Right lobe of liver (tissue), 6 donors: ENCODE results near the gene DAB2. TPM values are rescaled to one million over a fixed set of nuclear protein-coding genes. Genes with fewer than 3 reads are reported as not detected.

Experiments used
- ATAC-seq, 4 donors: fragments of 200-7000 bp; cut with Tn5 transposase; one replicate each; pipeline ENCODE4 v1.9.1; 2020; ENCODE audit warnings: mild to moderate bottlenecking in 4 of 4, moderate library complexity in 4 of 4
- DNase-seq, 3 donors: peaks; one replicate each; pipeline ENCODE4 v3.0.0-alpha.2; 2020
- H3K27ac ChIP-seq, 3 donors: fragments of 200-600 bp; one replicate each; pipeline ENCODE4 v1.8.0; 2022
- H3K27me3 ChIP-seq, 2 donors: fragments of 200-600 bp; one replicate each; pipeline ENCODE4 v1.8.0; 2022
- H3K36me3 ChIP-seq, 4 donors: fragments of 200-600 bp; sonication (generic) in 1 of 4; one replicate each; pipeline versions ENCODE4 v1.5.1 to v1.8.0; 2017 to 2022; ENCODE audit warnings: control low read depth in 1 of 4
- H3K4me1 ChIP-seq, 4 donors: fragments of 200-600 bp; sonication (generic) in 1 of 4; one replicate each; pipeline versions ENCODE4 v1.5.1 to v1.8.0; 2017 to 2022; ENCODE audit warnings: control low read depth in 1 of 4
- H3K4me3 ChIP-seq, 3 donors: fragments of 200-600 bp; one replicate each; pipeline ENCODE4 v1.8.0; 2022
- H3K9me3 ChIP-seq, 4 donors: fragments of 200-600 bp; sonication (generic) in 1 of 4; one replicate each; pipeline versions ENCODE4 v1.5.1 to v1.8.0; 2017 to 2022; ENCODE audit warnings: control low read depth in 1 of 4
- POLR2A ChIP-seq: fragments of 450-650 bp; IDR thresholded peaks from one replicate; pipeline ENCODE4 v1.6.1; 2017; ENCODE audit warnings: antibody characterized with exemption, mild to moderate bottlenecking
- WGBS: methylation state at CpG from one replicate; pipeline ENCODE4 v1.1.6; 2018; ENCODE audit warnings: low coverage, low lambda C conversion rate; ENCODE audit not compliant: insufficient coverage; ENCODE audit errors: missing lambda C conversion rate; 5-methylcytosine and 5-hydroxymethylcytosine counted together
- intact Hi-C, 2 donors: fragments of 100-400 bp; cut with DNase I; formaldehyde crosslinking; loops; one replicate each; pipeline versions ENCODE4 v1.11.2 to v1.14.1; 2022
- total RNA-seq, 6 experiments: library from RNA; depleted of rRNA in 2 of 6; stranded (reverse); fragments of >200 nt in 2 of 6; fragmentation: NEBNext Ultra II Directional in 3 of 6; extraction: Animal tissue kit (Norgen Biotek cat#: 25700) in 3 of 6; gene quantifications; one replicate each; pipeline versions ENCODE4 v1.1.0 to v1.2.4, GENCODE V29; 2016 to 2023
- TF ChIP-seq, protein P1 (sequence below), 4 donors: fragments of 200-600 bp in 3 of 4; fragments of 450-650 bp in 1 of 4; IDR thresholded peaks; one replicate each; pipeline versions ENCODE4 v1.5.1 to v1.8.0; 2016 to 2022; ENCODE audit warnings: antibody characterized with exemption in 4 of 4, mild to moderate bottlenecking in 2 of 4
- donor health status: DM: no; HTN: yes; CAD: no.
- donor health status: DM: no; HTN: no; CAD: no.
- donor health status: DM: no; HTN: no; CAD: no.
- donor health status: DM: no; HTN: yes; CAD: no.
- donor health status: DM: no; HTN: yes; CAD: no.

DAB2 gene
- total RNA-seq, 6 experiments from 2014 or later = 7.3 to 32.8 (median 14.0) TPM

DNA sequence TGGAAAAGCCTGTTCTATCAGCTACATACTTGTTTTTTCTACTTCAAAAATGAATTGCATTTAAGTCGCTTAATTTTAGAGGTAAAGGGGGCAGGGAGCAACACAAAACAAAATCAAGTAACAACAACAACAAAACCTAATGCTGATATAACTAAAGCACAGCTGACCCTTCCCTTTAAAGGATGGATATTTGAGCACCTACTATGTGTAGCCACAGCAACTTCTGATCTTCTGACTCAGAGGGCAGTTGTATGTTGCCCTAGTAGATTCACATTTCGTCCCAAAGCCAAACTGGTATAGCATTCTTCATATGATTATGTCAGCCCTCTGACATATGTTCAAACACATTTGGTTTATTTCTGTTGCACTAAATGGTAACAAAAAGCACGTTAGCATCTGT lies 6.8 kb downstream of the DAB2 start:
- ATAC-seq (no peak), DNase-seq (no peak)
- 53% methylated on average over 3 of the region's 3 CpGs for WGBS
- Histone ChIP-seq H3K36me3 (no peaks in the 10 kb centered on the region), H3K27me3 (no peaks in the 10 kb centered on the region), H3K4me1 (no peaks in the 10 kb centered on the region), H3K9me3 (no peaks in the 10 kb centered on the region), H3K4me3 (no peak overlapping the region), H3K27ac (no peak overlapping the region)
- TF ChIP-seq, protein P1, sequence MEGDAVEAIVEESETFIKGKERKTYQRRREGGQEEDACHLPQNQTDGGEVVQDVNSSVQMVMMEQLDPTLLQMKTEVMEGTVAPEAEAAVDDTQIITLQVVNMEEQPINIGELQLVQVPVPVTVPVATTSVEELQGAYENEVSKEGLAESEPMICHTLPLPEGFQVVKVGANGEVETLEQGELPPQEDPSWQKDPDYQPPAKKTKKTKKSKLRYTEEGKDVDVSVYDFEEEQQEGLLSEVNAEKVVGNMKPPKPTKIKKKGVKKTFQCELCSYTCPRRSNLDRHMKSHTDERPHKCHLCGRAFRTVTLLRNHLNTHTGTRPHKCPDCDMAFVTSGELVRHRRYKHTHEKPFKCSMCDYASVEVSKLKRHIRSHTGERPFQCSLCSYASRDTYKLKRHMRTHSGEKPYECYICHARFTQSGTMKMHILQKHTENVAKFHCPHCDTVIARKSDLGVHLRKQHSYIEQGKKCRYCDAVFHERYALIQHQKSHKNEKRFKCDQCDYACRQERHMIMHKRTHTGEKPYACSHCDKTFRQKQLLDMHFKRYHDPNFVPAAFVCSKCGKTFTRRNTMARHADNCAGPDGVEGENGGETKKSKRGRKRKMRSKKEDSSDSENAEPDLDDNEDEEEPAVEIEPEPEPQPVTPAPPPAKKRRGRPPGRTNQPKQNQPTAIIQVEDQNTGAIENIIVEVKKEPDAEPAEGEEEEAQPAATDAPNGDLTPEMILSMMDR (IDR thresholded peaks at IDR 0.05) = no peak
- no peak for TF ChIP-seq POLR2A
- intact Hi-C loops = no loop called here

DNA sequence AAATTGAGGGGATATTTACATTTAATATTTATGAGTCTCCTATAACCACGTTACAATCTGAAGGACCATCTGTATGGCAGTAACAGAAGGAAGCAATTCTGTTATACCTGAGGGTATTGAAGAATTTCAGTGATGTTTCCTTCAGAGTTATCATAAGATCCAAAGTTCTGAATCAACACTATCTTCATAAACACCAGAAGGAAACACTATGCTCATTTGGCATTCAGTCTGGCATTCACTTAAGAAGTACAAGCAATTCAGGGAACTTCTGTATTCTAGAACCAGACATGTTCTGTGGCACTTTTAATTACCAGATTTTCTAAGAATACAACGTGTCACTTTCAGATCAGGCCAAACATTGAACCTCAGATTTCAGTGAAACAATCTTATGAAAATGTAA lies 9.6 kb downstream of the DAB2 start:
- Histone ChIP-seq H3K36me3 (no peaks in the 10 kb centered on the region), H3K9me3 (no peaks in the 10 kb centered on the region), H3K4me3 (no peak overlapping the region), H3K27me3 (no peaks in the 10 kb centered on the region), H3K4me1 (peaks cover 0 to 7% (median 0%) of the 10 kb centered on the region in 4 donors), H3K27ac (no peak overlapping the region)
- 35% methylated on average over 2 of the region's 2 CpGs for whole genome bisulfite sequencing
- TF ChIP-seq, protein P1 (IDR thresholded peaks at IDR 0.05) = no peak
- TF ChIP-seq POLR2A = no peak
- ATAC-seq (no peak), DNase-seq (no peak)
- intact Hi-C loops = no loop called here

DNA sequence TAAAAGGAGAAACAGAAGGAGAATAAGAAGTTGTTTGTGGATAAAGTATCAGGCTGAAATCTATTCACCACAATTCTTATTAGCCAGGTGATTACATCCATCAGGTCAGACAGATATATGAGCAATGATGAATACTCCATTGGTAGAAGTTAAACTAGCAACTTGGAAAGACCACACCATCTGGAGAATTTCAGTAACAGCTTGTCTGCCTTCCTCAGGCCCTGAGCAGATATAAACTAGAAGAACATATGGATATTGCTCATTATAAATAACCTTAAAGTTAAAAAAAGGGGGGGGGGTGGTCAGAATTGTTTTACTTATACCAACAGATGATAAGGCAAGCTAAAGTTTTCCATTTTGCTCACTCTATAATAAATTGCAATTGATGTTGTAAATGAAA lies 10.4 kb downstream of the DAB2 start:
- Histone ChIP-seq H3K36me3 (no peaks in the 10 kb centered on the region), H3K9me3 (no peaks in the 10 kb centered on the region), H3K27ac (no peak overlapping the region), H3K4me1 (peaks cover 0 to 7% (median 0%) of the 10 kb centered on the region in 4 donors), H3K27me3 (no peaks in the 10 kb centered on the region), H3K4me3 (no peak overlapping the region)
- intact Hi-C loops = no loop called here
- DNase-seq = no peak
- ATAC-seq = no peak
- TF ChIP-seq POLR2A = no peak
- TF ChIP-seq, protein P1 (IDR thresholded peaks at IDR 0.05) = no peak

DNA sequence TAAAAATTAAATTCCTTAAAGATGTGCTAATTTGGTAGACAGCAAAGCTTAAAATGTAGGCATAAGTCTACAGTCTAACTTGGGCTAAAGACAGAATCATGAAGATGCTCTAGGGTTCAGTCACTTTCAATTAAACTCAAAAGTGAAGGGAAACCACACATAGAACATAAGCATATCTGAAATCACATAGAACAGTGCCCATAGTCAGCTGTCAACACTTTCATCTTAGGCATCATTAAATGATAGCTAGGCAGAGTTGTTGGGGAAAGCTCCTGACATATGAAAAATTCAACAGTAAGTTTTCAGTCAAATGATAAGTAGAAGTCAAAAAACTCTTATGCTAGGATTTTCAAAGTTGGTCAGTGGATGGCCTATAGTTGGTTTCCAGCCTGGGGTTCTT lies 11.0 kb downstream of the DAB2 start:
- intact Hi-C loops = no loop called here
- peaks cover 0 to 7% (median 0%) of the 10 kb centered on the region in 4 donors for H3K4me1 ChIP-seq
- TF ChIP-seq, protein P1 (IDR thresholded peaks at IDR 0.05) = no peak
- no peak for TF ChIP-seq POLR2A
- DNase-seq (no peak), ATAC-seq (no peak)
- no peaks in the 10 kb centered on the region for H3K36me3 ChIP-seq
- no peak overlapping the region for H3K27ac ChIP-seq
- no peaks in the 10 kb centered on the region for H3K9me3 ChIP-seq
- no peaks in the 10 kb centered on the region for H3K27me3 ChIP-seq
- H3K4me3 ChIP-seq = no peak overlapping the region

DNA sequence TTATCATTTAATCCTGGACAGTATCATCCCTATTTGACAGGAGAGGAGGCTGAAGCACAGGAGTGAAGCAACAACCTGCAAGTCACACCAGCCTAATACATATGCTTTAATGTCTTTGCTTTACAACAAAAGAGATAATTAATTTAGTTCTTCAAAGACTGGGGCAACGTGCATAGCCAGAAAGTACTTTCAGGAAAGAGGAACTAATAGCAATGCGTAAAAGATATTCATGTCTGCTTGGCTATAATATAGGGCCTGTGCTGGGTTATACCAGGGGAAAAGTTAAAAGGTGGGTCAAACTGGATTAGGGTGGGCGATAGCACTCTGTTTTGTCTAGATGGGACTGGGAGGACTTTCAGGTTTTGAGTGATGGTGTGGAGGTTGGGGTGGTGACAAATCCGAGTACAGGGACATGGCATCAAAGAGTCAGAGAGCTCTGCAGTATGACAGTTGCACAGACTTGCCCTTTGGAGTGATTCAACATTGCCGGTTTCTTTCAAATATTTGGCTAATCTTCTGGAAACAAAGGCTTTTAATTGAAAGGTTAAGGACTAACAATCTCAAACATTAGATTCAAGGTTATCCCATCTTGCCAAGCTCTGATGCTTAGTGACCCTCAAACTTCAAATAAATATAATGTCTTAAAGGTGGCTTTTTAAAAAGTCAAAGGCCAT lies 11.9 kb downstream of the DAB2 start:
- Histone ChIP-seq H3K27ac (no peak overlapping the region), H3K27me3 (no peaks in the 10 kb centered on the region), H3K36me3 (no peaks in the 10 kb centered on the region), H3K4me1 (peaks cover 0 to 7% (median 0%) of the 10 kb centered on the region in 4 donors), H3K9me3 (no peaks in the 10 kb centered on the region), H3K4me3 (no peak overlapping the region)
- DNase-seq (no peak), ATAC-seq (peak in 1 of 4 donors; percentile 30)
- WGBS = 47% methylated on average over 5 of the region's 5 CpGs
- intact Hi-C loops = no loop called here
- TF ChIP-seq, protein P1 (IDR thresholded peaks at IDR 0.05) = no peak
- no peak for TF ChIP-seq POLR2A
